Medulla oblongata (tissue), 1 donor: ENCODE results near the gene NHERF1.

Experiments
- DNase-seq: peaks from one replicate; pipeline ENCODE4 v3.0.0-alpha.2; 2015; ENCODE audit errors: extremely low spot score

Gene NHERF1

GRCh38 chr17:74784125-74784810, 35.8 kb downstream of the NHERF1 start:
- no peak for DNase-seq

- DNase-seq: no peak
Measured at GRCh38 chr17:74785096-74785980, 36.9 kb downstream of the NHERF1 start.

GRCh38 chr17:74785981-74786360, 37.5 kb downstream of the NHERF1 start:
- no peak for DNase-seq

GRCh38 chr17:74786431-74787055, 38.1 kb downstream of the NHERF1 start:
- no peak for DNase-seq

GRCh38 chr17:74790161-74791058, 42.0 kb downstream of the NHERF1 start:
- DNase-seq: peak; percentile 61

GRCh38 chr17:74792586-74793105, 44.2 kb downstream of the NHERF1 start:
- DNase-seq: no peak

- peak; percentile 35 for DNase-seq
Measured at GRCh38 chr17:74795327-74796020, 47.0 kb downstream of the NHERF1 start.

GRCh38 chr17:74796211-74796610, 47.8 kb downstream of the NHERF1 start:
- no peak for DNase-seq

- DNase-seq: no peak
Measured at GRCh38 chr17:74796866-74797265, 48.4 kb downstream of the NHERF1 start.

GRCh38 chr17:74797824-74798223, 49.4 kb downstream of the NHERF1 start:
- no peak for DNase-seq

GRCh38 chr17:74798239-74798707, 49.8 kb downstream of the NHERF1 start:
- no peak for DNase-seq

- DNase-seq: no peak
Measured at GRCh38 chr17:74799097-74799496, 50.7 kb downstream of the NHERF1 start.

GRCh38 chr17:74800531-74800930, 52.1 kb downstream of the NHERF1 start:
- DNase-seq: no peak

GRCh38 chr17:74801896-74802295, 53.5 kb downstream of the NHERF1 start:
- no peak for DNase-seq

GRCh38 chr17:74803388-74803930, 55.0 kb downstream of the NHERF1 start:
- DNase-seq: no peak

- no peak for DNase-seq
Measured at GRCh38 chr17:74803971-74804370, 55.5 kb downstream of the NHERF1 start.

GRCh38 chr17:74804683-74805082, 56.3 kb downstream of the NHERF1 start:
- DNase-seq: no peak

- peak; percentile 80 for DNase-seq
Measured at GRCh38 chr17:74805591-74805991, 57.2 kb downstream of the NHERF1 start.

- no peak for DNase-seq
Measured at GRCh38 chr17:74806334-74806733, 57.9 kb downstream of the NHERF1 start.

GRCh38 chr17:74807441-74807840, 59.0 kb downstream of the NHERF1 start:
- DNase-seq: no peak
